NCI-H748 (cell line): ENCODE results near the gene NYAP1.
"Not testable (repeated sequence)": the region's sequence is repeated elsewhere in the genome, so short reads cannot be mapped to it uniquely, and the experiment has no call there.

ENCODE experiments used
- DNase-seq: peaks from one replicate; lab custom pipeline; 2025; ENCODE audit not compliant: unreplicated experiment; lab: John Stamatoyannopoulos, UW

Gene NYAP1

DNA sequence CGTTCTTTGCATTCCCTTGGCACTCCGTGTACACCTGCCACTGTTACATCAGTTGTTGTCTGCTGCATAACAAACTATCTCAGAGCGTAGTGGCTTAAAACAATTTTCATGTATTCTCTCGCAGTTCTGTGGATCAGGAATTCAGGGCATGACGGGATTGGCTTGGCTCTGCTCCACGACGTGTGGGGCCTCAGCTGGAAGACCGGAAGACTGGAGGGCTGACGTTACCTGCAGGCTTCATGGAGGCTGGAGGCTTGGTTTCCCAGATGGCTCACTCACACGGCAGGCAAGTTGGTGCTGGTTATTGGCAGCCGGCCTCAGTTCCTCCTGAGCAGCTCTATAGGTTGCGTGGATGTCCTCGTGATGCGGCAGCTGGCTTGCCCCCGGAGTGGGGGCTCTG is 25.5 kb downstream of the NYAP1 start:
- DNase-seq = no peak

DNA sequence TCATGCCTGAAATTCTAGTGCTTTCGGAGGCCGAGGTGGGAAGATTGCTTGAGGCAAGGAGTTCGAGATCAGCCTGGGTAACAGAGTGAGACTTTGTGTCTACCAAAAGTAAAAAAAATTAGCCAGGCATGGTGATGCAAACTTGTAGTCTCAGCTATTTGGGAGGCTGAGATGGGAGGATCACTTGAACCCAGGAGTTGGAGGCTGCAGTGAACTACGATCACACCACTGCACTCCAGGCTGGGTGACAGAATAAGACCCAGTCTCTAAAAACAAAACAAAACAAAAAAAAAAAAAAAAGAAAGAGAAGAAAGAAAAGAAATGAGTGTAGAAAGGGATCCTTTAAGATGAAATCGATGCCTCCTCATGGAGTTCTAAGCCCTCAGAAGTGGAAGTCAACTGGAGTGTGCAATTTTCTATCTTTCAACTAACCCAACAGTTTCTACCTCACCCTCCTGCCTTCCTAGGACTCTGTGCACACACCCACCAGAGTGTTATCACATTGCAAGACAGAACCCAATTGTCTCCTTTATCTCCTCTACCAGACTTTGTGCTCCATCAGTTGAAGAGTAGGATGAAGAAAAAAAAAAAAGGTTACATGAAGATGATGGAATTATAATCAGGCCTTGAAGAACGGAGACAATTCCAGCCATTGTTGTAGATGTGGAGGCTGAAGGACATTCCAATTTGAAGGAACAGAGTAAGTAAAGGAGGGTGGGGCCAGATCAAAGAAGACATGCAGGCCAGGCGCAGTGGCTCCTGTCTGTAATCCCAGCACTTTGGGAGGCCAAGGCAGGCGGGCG is 26.9 kb downstream of the NYAP1 start:
- DNase-seq = no peak

DNA sequence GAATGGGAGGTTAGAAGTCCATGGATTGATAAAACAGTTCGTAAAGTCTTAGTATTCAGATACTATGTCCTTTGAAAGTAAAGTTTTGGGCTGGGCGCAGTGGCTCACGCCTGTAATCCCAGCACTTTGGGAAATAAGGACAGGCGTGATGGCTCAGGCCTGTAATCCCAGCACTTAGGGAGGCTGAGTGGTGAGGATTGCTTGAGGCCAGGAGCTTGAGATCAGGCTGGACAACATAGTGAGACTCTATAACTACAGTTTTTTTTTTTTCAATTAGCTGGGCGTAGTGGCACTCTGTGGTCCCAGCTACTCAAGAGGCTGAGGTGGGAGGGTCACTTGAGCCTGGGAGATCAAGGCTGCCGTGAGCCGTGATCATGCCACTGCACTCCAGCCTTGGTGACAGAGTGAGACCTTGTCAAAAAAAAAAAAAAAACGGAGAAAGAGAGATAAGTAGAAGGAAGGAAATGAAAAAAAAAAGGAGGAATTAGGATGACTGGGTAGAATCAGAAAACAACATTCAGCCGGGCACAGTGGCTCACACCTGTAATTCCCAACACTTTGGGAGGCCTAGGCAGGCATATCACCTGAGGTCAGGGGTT is 29.6 kb downstream of the NYAP1 start:
- DNase-seq = no peak

DNA sequence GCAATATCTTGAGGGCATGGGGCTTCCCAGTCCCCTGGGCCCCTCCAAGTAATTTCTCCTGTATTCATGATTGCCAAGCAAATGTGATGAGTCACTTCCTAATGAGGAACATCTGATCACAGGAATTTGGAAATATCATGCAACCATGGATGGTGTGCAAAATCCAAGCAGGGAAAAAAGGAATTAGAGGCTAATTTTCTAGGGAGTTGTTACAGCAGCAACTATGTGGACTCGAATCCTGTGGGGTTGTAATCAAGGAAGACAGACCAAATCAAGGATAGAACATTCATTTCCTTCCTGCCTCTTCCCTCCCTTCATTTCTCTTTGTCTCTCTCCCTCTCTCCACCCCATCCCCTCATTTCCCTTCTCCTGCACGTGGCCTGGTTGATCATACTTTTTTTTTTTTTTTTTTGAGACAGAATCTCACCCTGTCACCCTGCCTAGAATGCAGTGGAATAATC is 31.4 kb downstream of the NYAP1 start:
- no peak for DNase-seq

DNA sequence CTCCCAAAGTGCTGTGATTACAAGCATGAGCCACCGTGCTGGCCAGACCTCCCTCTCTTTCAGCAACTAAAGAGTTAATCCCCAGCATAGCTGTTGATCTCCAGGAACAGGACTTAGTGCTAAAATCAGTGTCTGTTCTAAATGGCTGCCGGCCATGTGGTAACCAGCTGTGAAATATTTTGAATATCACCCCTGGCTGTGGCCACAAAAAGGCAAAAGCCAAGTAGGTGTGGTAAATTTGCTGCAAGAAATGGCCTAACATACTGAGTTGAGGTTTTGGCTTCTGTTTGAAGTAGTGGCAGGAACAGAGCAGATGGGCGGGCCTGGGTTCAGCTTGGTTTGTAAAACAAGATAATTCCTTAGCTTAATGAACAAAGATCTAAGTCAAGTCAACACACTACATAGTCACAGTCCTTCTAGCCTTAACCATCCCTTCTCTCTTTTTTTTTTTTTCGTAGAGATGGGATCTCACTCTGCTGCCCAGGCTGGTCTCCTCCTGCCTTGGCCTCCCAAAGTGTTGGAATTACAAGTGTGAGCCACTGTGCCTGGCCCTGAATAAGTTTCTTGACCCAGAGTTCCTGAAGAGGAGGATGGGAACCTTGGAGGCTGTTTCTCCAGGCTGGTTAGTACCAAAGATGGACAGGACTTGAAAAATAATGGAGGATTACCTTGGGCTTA is 32.5 kb downstream of the NYAP1 start:
- no peak for DNase-seq

DNA sequence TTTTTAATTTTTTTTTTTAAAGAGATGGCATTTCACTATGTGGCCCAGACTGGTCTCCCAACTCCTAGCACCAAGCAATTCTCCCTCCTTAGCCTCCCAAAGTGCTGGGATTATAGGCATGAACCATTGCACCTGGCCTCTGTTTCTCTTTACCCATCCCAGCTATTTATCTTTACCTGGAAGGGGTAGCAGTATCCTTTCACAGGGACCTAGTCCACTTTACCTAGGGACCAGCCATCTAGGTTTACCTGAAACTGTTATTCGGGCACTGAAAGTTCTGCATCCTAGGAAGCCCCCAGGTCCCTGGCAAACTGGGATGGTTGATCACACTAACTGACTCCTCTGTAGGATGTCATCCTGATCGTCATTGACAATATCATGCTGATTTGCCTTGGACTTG is 33.6 kb downstream of the NYAP1 start:
- no peak for DNase-seq

DNA sequence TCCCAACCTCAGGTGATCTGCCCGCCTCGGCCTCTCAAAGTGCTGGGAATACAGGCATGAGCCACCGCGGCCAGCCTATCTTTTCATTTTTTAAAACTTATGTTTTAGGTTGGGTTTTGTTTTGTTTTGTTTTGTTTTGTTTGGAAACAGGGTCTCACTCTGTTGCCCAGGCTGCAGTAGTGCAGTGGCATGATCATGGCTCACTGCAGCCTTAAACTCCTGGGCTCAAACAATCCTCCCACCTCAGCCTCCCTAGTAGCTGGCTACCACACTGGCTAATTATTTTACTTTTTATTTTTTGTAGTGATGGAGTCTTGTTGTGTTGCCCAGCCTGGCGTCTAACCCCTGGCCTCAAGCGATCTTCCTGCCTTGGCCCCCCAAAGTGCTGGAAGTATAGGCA is 35.9 kb downstream of the NYAP1 start:
- no peak for DNase-seq

DNA sequence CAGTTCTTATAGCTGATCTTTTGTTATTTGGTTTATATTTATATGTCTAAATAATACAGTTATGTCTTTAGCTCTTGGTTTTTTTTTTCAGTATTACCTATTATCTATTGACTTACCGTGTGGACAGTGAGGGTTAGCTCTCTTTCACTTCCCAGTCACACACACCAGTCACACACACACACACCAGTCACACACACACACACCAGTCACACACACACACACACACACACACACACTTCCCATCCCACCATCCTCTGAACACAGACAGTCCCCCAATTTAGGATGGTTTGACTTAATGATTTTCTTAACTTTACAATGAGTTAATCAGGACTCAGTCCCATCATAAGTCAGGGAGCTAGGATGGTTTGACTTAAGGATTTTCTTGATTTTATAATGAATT is 36.4 kb downstream of the NYAP1 start:
- no peak for DNase-seq

DNA sequence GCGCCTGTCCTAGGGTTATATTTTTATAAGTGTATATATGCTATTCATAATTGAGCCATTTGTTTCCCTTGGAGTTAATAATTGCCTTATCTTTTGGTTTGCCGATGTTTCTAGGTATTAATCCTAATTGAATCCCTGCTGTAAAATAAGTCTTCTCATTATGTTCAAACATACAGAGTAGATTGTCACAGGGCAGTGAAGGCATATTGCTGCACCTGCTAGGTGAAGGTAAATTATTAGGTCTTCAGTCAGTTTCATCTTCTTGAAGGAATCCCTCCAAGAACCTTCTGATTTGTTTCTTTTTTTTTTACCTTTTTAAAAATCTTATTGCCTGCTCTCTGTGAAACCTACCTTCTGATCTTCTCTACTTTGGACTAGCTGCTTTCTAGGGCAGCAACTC is 37.3 kb downstream of the NYAP1 start:
- DNase-seq = no peak

DNA sequence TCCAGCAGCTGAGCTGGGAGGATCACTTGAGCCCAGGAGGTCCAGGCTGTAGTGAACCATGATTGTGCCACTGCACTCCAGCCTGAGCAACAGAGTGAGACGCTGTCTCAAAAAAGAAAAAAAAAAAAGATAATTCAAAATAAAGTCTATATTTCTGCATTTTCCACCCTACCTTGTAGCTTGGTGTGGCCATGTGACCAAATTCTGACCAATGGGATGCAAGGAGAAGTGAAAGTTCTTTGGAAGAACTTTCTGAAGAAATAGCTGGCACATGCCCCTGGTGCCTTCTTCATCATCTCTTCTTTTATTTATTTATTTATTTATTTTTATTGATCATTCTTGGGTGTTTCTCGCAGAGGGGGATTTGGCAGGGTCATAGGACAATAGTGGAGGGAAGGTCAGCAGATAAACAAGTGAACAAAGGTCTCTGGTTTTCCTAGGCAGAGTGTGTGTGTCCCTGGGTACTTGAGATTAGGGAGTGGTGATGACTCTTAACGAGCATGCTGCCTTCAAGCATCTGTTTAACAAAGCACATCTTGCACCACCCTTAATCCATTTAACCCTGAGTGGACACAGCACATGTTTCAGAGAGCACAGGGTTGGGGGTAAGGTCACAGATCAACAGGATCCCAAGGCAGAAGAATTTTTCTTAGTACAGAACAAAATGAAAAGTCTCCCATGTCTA is 38.3 kb downstream of the NYAP1 start:
- DNase-seq = not testable (repeated sequence)

DNA sequence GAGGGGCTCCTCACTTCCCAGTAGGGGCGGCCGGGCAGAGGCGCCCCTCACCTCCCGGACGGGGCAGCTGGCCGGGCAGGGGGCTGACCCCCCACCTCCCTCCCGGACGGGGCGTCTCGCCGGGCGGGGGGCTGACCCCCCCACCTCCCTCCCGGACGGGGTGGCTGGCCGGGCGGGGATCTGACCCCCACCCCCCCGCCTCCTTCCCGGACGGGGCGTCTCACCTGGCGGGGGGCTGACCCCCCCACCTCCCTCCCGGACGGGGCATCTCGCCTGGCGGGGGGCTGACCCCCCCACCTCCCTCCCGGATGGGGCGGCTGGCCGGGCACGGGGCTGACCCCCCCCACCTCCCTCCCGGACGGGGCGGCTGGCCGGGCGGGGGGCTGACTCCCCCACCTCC is 39.5 kb downstream of the NYAP1 start:
- DNase-seq = not testable (repeated sequence)

DNA sequence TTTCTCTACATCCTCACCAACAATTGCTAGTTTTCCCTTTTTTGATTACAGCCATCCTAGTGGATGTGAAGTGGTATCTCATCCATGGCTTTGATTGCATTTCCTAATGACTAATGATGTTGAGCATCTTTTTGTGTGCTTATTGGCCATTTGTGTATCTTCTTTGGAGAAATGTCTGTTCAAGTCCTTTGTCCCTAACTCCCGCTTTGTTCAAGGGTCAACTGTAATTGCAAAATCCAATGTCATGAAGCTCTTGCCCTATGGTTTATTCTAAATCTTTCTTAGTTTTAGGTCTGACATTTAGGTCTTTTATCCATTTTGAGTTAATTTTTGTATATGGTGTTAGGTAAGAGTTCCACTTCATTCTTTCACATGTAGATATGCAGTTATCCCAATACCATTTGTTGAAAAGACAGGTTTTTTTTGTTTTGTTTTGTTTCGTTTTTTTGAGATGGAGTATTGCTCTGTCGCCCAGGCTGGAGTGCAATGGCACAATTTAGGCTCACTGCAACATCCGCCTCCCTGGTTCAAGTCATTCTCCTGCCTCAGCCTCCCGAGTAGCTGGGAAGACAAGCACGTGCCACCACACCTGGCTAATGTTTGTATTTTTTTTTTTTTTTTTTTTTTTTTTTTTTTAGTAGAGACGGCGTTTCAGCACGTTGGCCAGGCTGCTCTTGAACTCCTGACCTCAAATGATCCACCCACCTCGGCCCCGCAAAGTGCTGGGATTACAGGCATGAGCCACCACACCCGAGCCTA is 44.6 kb downstream of the NYAP1 start:
- DNase-seq = not testable (repeated sequence)

DNA sequence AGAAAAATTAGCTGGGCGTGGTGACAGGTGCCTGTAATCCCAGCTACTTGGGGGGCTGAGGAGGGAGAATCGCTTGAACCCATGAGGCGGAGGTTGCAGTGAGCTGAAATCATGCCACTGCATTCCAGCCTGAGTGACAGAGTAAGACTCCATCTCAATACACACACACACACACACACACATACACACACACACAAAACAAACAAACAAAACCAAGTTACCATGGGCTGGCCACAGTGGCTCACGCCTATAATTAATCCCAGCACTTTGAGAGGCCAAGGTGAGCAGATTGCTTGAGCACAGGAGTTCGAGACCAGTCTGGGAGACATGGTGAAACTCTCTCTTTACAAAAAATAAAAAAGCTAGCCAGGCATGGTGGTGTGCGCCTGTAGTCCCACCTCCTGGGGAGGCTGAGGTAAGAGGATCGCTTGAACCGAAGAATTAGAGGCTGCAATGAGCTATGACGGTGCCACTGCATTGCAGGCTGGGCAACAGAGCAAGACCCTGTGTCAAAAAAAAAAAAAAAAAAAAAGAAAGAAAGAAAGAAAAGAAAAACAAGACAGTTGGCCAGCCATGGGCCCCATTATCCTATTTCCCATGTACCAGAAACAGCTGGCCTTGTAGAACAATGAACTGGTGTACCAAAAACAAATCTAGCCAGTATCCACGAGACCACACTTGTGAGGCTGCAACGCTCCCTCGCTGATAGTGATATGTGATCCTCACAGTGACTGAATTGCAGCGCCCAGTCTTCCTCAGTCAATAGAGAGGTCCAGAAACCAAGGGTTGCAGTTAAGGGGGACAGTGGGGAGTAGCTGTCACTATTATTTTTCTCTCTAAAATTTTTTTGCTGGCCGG is 48.7 kb downstream of the NYAP1 start:
- DNase-seq = no peak

DNA sequence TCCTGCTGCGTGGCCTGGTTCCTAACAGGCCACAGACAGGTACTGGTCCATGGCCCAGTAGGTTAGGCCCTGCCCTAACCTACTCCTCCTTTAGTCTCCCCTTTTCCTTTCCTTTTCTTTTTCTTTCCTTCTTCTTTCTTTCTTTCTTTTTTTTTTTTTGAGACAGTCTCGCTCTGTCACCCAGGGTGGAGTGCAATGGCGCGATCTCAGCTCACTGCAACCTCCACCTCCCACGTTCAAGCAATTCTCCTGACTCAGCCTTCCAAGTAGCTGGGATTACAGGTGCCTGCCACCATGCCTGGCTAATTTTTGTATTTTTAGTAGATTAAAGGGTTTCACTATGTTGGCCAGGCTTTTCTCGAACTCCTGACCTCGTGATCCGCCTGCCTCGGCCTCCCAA is 52.3 kb downstream of the NYAP1 start:
- DNase-seq = not testable (repeated sequence)

DNA sequence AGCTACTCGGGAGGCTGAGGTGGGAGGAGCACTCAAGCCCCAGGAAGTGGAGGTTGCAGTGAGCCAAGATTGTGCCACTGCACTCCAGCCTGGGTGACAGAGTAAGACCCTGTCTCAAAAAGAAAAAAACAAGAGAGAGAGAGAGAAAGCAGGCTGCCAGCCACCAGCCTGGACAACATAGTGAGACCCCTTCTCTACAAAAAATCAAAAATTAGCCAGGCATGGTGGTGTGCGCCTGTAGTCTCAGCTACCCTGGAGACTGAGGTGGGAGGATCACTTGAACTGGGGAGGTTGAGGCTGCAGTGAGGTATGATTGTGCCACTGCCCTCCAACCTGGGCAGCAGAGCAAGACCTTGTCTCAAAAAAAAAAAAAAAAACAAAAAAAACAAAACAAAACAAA is 53.0 kb downstream of the NYAP1 start:
- not testable (repeated sequence) for DNase-seq

DNA sequence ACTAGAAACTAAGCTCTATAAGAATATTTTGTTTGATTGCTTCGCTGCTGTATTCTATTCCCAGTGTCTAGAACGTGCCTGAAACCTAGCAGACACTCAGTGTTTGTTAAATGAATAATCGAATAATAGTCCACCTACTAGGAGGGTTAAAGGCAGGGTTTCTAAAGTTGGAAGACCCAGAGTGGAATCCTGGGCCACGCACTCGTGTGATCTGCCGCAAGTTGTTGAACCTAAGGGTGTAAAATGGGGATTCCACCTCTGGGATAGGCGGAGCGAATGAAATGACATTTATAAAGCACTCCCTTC is 54.6 kb downstream of the NYAP1 start:
- no peak for DNase-seq

DNA sequence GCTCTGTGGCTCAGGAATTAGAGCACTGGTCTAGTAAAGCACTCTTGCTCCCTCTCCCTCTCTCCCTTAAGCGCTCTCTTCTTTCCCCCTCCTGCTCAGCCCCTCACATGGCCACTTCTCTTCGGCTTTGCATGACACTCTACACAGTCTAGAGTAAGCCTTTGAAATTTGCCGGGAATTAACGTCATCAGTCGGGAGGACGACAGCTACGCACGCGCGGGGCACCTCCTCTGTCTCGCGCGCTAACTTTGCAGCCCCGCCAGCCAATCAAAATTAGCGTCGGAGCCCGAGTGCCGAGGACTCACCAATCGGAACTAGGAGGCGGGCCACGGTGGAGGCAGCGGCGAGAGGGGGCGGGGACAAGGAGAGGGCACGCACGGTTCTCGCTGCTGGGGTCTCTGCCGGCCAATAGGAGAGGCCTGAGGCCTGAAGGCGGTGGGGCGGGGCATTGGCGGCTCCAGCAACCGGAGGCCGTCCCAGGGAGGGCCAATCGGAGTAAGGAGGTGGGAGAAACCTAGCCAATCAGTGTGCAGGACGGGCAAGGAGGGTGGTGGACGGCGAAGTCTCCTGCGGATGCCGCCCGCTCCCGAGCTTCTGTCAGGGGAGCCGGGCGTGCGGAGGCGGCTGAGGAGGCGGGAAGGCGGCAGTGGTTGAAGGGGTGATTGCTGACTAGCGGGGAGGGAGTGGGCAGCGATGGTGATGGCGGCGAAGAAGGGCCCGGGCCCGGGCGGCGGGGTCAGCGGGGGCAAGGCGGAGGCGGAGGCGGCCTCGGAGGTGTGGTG is 55.1 kb downstream of the NYAP1 start, which contains the start of gene AGFG2:
Gene AGFG2 (plus strand): TSS at position 550 of the 782 bp plus-strand sequence. CDS start 144 bp downstream, at position 694.
- DNase-seq = peak; percentile 99

DNA sequence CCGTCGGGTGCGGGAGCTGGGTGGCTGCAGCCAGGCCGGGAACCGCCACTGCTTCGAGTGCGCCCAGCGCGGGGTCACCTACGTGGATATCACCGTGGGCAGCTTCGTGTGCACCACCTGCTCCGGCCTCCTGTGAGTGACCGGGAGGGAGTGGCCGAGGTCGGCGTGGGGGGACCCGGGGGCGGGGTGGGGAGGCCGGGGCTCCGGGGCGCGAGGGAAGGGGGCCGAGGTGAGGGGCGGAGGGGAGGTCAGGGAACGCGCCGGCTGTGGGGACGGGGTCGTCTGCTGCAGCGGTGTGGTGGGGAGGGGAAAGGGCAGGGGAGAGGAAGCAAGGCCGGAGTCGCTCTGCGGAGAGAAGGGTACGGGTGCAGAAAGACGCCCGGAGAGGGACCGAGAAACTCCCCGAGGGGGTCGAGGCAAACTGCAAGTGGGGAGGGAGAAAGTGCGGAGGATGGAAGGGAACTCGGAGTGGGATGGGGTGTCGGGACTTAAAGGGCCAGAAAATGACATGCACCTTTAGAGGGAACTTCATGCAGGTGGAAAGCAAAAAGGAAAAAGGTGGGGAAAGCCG is 55.8 kb downstream of the NYAP1 start:
- peak; percentile 31 for DNase-seq
